GM19324 (cell line): ENCODE data around the gene NCK2.
"Not testable (repeated sequence)": the region's sequence is repeated elsewhere in the genome, so short reads cannot be mapped to it uniquely, and the experiment has no call there.

Source experiments
- ATAC-seq: cut with Tn5 transposase; IDR thresholded peaks from one replicate; pipeline ENCODE4 v1.9.1; 2021; ENCODE audit warnings: mild to moderate bottlenecking, moderate library complexity; ENCODE audit not compliant: unreplicated experiment, low FRiP score

The NCK2 gene

GRCh38 chr2:105754011-105754410, 9.3 kb downstream of the NCK2 start:
- ATAC-seq: no peak

- no peak for ATAC-seq
These were observed 10.3 kb downstream of the NCK2 start for GRCh38 chr2:105754994-105755393.

- no peak for ATAC-seq
These were observed 11.2 kb downstream of the NCK2 start for GRCh38 chr2:105755895-105756294.

GRCh38 chr2:105756435-105756834, 11.7 kb downstream of the NCK2 start:
- no peak for ATAC-seq

GRCh38 chr2:105756865-105757264, 12.2 kb downstream of the NCK2 start:
- ATAC-seq: not testable (repeated sequence)

- no peak for ATAC-seq
These were observed 12.7 kb downstream of the NCK2 start for GRCh38 chr2:105757433-105757832.

- no peak for ATAC-seq
These were observed 15.5 kb downstream of the NCK2 start for GRCh38 chr2:105760191-105760590.

GRCh38 chr2:105760639-105761337, 16.1 kb downstream of the NCK2 start:
- no peak for ATAC-seq

GRCh38 chr2:105761931-105762515, 17.3 kb downstream of the NCK2 start:
- ATAC-seq: no peak

GRCh38 chr2:105763076-105763475, 18.4 kb downstream of the NCK2 start:
- ATAC-seq: no peak

GRCh38 chr2:105764059-105764458, 19.3 kb downstream of the NCK2 start:
- no peak for ATAC-seq

- no peak for ATAC-seq
These were observed 20.9 kb downstream of the NCK2 start for GRCh38 chr2:105765415-105766299.

GRCh38 chr2:105766300-105766866, 21.7 kb downstream of the NCK2 start:
- no peak for ATAC-seq

GRCh38 chr2:105768176-105768575, 23.5 kb downstream of the NCK2 start:
- ATAC-seq: no peak

- no peak for ATAC-seq
These were observed 24.3 kb downstream of the NCK2 start for GRCh38 chr2:105768961-105769452.

- ATAC-seq: no peak
These were observed 24.8 kb downstream of the NCK2 start for GRCh38 chr2:105769504-105769903.

- ATAC-seq: no peak
These were observed 25.4 kb downstream of the NCK2 start for GRCh38 chr2:105770149-105770548.

GRCh38 chr2:105771291-105771690, 26.6 kb downstream of the NCK2 start:
- not testable (repeated sequence) for ATAC-seq

- ATAC-seq: no peak
These were observed 27.1 kb downstream of the NCK2 start for GRCh38 chr2:105771836-105772235.

GRCh38 chr2:105772362-105772761, 27.6 kb downstream of the NCK2 start:
- no peak for ATAC-seq

GRCh38 chr2:105773568-105773967, 28.9 kb downstream of the NCK2 start:
- ATAC-seq: no peak
